Erythroblast (primary cell): ENCODE data around the gene TFCP2.

Experiments used
- GATA1 ChIP-seq: IDR thresholded peaks from 2 replicates; pipeline ENCODE4 v1.6.1; 2011; ENCODE audit warnings: low read depth, mild to moderate bottlenecking, control low read depth, low read length, moderate library complexity
- POLR2A ChIP-seq: IDR thresholded peaks from 2 replicates; pipeline ENCODE4 v1.6.1; 2011; ENCODE audit warnings: mild to moderate bottlenecking, low read length

GRCh38 chr12:51056242-51056641 lies 116.7 kb downstream of the TFCP2 start:
- TF ChIP-seq POLR2A (no peak), GATA1 (no peak)
